HepG2 (cell line): ENCODE measurements around the gene TNNT1. TPM values are rescaled to one million over a fixed set of nuclear protein-coding genes. Genes with fewer than 3 reads are reported as not detected.

ENCODE experiments used
- ATAC-seq: fragments of 200-7000 bp; cut with Tn5 transposase; 3 replicates; pipeline ENCODE4 v1.9.1; 2020; ENCODE audit warnings: mild to moderate bottlenecking, moderate library complexity
- BruUV-seq: library from RNA; stranded (reverse); fragments of 400-500 nt; replicated peaks from 2 replicates; lab custom pipeline; 2021; lab: Mats Ljungman, UMichigan
- CTCF ChIA-PET: fragments of 300-600 bp; formaldehyde crosslinking; extraction: SDS; loops from one replicate; lab custom pipeline; 2021; ENCODE audit warnings: low total read pairs, inconsistent platforms, low intra/inter-chr PET ratio; lab: Yijun Ruan, JAX
- POLR2A ChIA-PET: fragments of 350-600 bp; sonication (Branson Sonifier 250); formaldehyde crosslinking; loops from one replicate; lab custom pipeline; 2020; ENCODE audit warnings: antibody characterized with exemption, inconsistent platforms; lab: Yijun Ruan, JAX
- DNase-seq: peaks from one replicate; pipeline ENCODE4 v3.0.0-alpha.2; 2015; ENCODE audit warnings: low spot score
- FAIRE-seq: peaks from 3 replicates; lab custom pipeline; 2011; peaks lifted over from hg19 to GRCh38; lab: Jason Lieb, UNC
- H2AFZ ChIP-seq: one replicate; pipeline ENCODE4 v1.6.1; 2011; ENCODE audit warnings: low read length, inconsistent platforms
- H3K27ac ChIP-seq: fragments of 300-600 bp; 3 replicates; pipeline ENCODE4 v1.8.0; 2011; ENCODE audit warnings: mixed run types, mild to moderate bottlenecking, mixed read lengths, low read length, inconsistent platforms; ENCODE audit not compliant: insufficient read depth; ENCODE audit errors: extremely low read length
- H3K27me3 ChIP-seq, 2 experiments: fragments of 200-600 bp in 1 of 2; 2 replicates in 1 of 2; 3 replicates in 1 of 2; pipeline versions ENCODE4 v1.6.0 to v1.8.0; 2011; ENCODE audit warnings: low read length in 2 of 2, mild to moderate bottlenecking in 2 of 2, moderate library complexity in 2 of 2, inconsistent platforms in 1 of 2; ENCODE audit not compliant: insufficient read depth in 2 of 2, control insufficient read depth in 1 of 2
- H3K36me3 ChIP-seq, 2 experiments: fragments of 200-600 bp in 1 of 2; replicated peaks in 1 of 2; 2 replicates in 1 of 2; 3 replicates in 1 of 2; pipeline versions ENCODE4 v1.5.1 to v1.8.0; 2011; ENCODE audit warnings: low read length in 2 of 2, inconsistent platforms in 1 of 2; ENCODE audit not compliant: insufficient read depth in 2 of 2, control insufficient read depth in 1 of 2
- H3K4me1 ChIP-seq: 2 replicates; pipeline ENCODE4 v1.5.1; 2012; ENCODE audit warnings: low read length, inconsistent platforms; ENCODE audit not compliant: insufficient read depth
- H3K4me2 ChIP-seq: 2 replicates; pipeline ENCODE4 v1.6.0; 2011; ENCODE audit warnings: low read depth, low read length, inconsistent platforms
- H3K4me3 ChIP-seq, 3 experiments: fragments of 200-600 bp in 1 of 3; sonication (generic), shearing (Covaris generic) in 1 of 3; replicated peaks in 1 of 3; 2 replicates each; pipeline ENCODE4 v1.5.1; 2011 to 2016; ENCODE audit warnings: low read length in 3 of 3, inconsistent platforms in 2 of 3, low read depth in 2 of 3, mild to moderate bottlenecking in 2 of 3, control low read depth in 1 of 3, mixed read lengths in 1 of 3; ENCODE audit not compliant: insufficient read depth in 1 of 3
- H3K79me2 ChIP-seq: one replicate; pipeline ENCODE4 v1.6.1; 2011; ENCODE audit warnings: low read length, inconsistent platforms; ENCODE audit not compliant: insufficient read depth
- H3K9ac ChIP-seq: 2 replicates; pipeline ENCODE4 v1.6.0; 2011; ENCODE audit warnings: mild to moderate bottlenecking, low read depth, low read length, inconsistent platforms; ENCODE audit not compliant: insufficient read depth
- H3K9me3 ChIP-seq: 2 replicates; pipeline ENCODE4 v1.5.1; 2012; ENCODE audit warnings: mild to moderate bottlenecking, low read length
- H4K20me1 ChIP-seq: 2 replicates; pipeline ENCODE4 v1.6.0; 2011; ENCODE audit warnings: inconsistent platforms, mild to moderate bottlenecking, low read length, moderate library complexity; ENCODE audit not compliant: insufficient read depth
- MAFF ChIP-seq: IDR thresholded peaks from 2 replicates; pipeline ENCODE4 v1.6.1; 2011; ENCODE audit warnings: low read depth, low read length, improper control_type of control experiment
- MYNN ChIP-seq: sonication (generic); formaldehyde crosslinking; IDR thresholded peaks from 2 replicates; pipeline ENCODE4 v1.4.0; 2020; ENCODE audit warnings: mild to moderate bottlenecking, low read depth, missing genetic modification reagents
- POLR2AphosphoS5 ChIP-seq: IDR thresholded peaks from 2 replicates; pipeline ENCODE4 v1.6.1; 2012; ENCODE audit warnings: low read depth, low read length
- REXO4 ChIP-seq: sonication (generic); formaldehyde crosslinking; IDR thresholded peaks from 2 replicates; pipeline ENCODE4 v1.8.0; 2022; ENCODE audit warnings: missing genetic modification reagents, mild to moderate bottlenecking, borderline replicate concordance
- ZNF282 ChIP-seq: fragments of 450-650 bp; IDR thresholded peaks from 2 replicates; pipeline ENCODE4 v1.6.1; 2018; ENCODE audit not compliant: partially characterized antibody
- ZNF792 ChIP-seq: IDR thresholded peaks from 2 replicates; pipeline ENCODE4 v1.6.1; 2016
- WGBS: methylation state at CpG from one replicate; pipeline ENCODE4 v1.1.6; 2017; ENCODE audit warnings: low lambda C conversion rate; 5-methylcytosine and 5-hydroxymethylcytosine counted together
- in situ Hi-C: cut with HindIII; loops from 2 replicates; pipeline ENCODE4 v1.10.0; 2017; ENCODE audit warnings: low pct_unique_long_range_greater_than_20kb; ENCODE audit not compliant: extremely low pct_ligation_motif_present
- intact Hi-C: fragments of 100-400 bp; cut with micrococcal nuclease; formaldehyde crosslinking; loops from one replicate; pipeline ENCODE4 v1.10.0; 2022; ENCODE audit not compliant: unreplicated experiment
- polyA plus RNA-seq, 8 experiments: library from polyadenylated mRNA; depleted of rRNA in 3 of 8; stranded (reverse) in 7 of 8; unstranded in 1 of 8; fragments of >200 nt; fragmentation: Illumina TruSeq in 4 of 8; extraction: Trizol in 4 of 8; gene quantifications; 2 replicates each; pipeline versions ENCODE4 v1.2.1 to v1.2.3, GENCODE V29; 2011 to 2016; ENCODE audit warnings: low read depth in 4 of 8, missing spikeins in 1 of 8, mixed read lengths in 1 of 8; ENCODE audit not compliant: insufficient read depth in 1 of 8
- total RNA-seq, 5 experiments: library from RNA; depleted of rRNA; stranded (reverse); fragments of >200 nt; fragmentation: Illumina TruSeq; extraction: Trizol; gene quantifications; 2 replicates each; pipeline ENCODE4 v1.2.3, GENCODE V29; 2016; ENCODE audit warnings: low read depth in 1 of 5

The TNNT1 gene
- total and polyA plus RNA-seq, 2 of the 13 experiments (the other 11 are each of a cell fraction or from before 2014, with no cell fraction given) = 1.3 to 2.4 TPM

- Histone ChIP-seq H3K36me3 (peaks cover 3 to 15% of the 10 kb centered on the region in 2 experiments; a peak in 4 of 5 replicates), H3K27me3 (no peaks in the 10 kb centered on the region), H3K9me3 (no peaks in the 10 kb centered on the region), H4K20me1 (peaks cover 6% of the 10 kb centered on the region; the same call in 1 of the 2 replicates), H2AFZ (no peak overlapping the region), H3K4me3 (no peak overlapping the region), H3K4me2 (no peak overlapping the region), H3K79me2 (no peaks in the 10 kb centered on the region), H3K9ac (no peak overlapping the region), H3K4me1 (no peaks in the 10 kb centered on the region), H3K27ac (no peak overlapping the region)
- 96% methylated on average over 27 of the region's 49 CpGs for WGBS
- ChIA-PET POLR2A (no interaction called here), CTCF (no interaction called here)
- ATAC-seq (no peak), DNase-seq (no peak), FAIRE-seq (no peak)
- no TSS peak for BruUV-seq
- intact Hi-C loops (no loop called here), in situ Hi-C loops (no loop called here)
- TF ChIP-seq POLR2AphosphoS5 = no peak
Measured at GRCh38 chr19:55092423-55093318, 56.3 kb downstream of the TNNT1 start.

- TF ChIP-seq MAFF (no peak), MYNN (CRISPR knock-in tag) (no peak), ZNF792 (CRISPR knock-in tag) (no peak), REXO4 (CRISPR knock-in tag) (no peak), ZNF282 (no peak)
- no TSS peak for BruUV-seq
- ATAC-seq = no peak
Measured at GRCh38 chr19:55091955-55092354, 57.1 kb downstream of the TNNT1 start.

More at GRCh38 chr19:55091955-55092354, 57.1 kb downstream of the TNNT1 start:
- Histone ChIP-seq H3K36me3 (peaks cover 3 to 15% of the 10 kb centered on the region in 2 experiments; a peak in 4 of 5 replicates), H3K4me3 (no peak overlapping the region), H3K4me2 (no peak overlapping the region), H3K4me1 (no peaks in the 10 kb centered on the region), H4K20me1 (peaks cover 6% of the 10 kb centered on the region; the same call in 1 of the 2 replicates), H3K79me2 (no peaks in the 10 kb centered on the region), H3K27me3 (no peaks in the 10 kb centered on the region), H3K9ac (no peak overlapping the region), H3K27ac (no peak overlapping the region), H2AFZ (no peak overlapping the region), H3K9me3 (no peaks in the 10 kb centered on the region)
- 98% methylated on average over 16 of the region's 27 CpGs for WGBS
- intact Hi-C loops (no loop called here), in situ Hi-C loops (no loop called here)
- POLR2A ChIA-PET = no interaction called here
- CTCF ChIA-PET = no interaction called here
- DNase-seq (no peak), FAIRE-seq (no peak)
